ENCODE measurements around the gene SYNE2.
A peak's percentile ranks its signal among the peaks of the same experiment; 100 is the strongest.
"Not testable (repeated sequence)": the region's sequence is repeated elsewhere in the genome, so short reads cannot be mapped to it uniquely, and the experiment has no call there.

SYNE2 gene

GRCh38 chr14:64147126-64147790 lies 294.5 kb downstream of the SYNE2 start:
- DNase-seq: no peak

- DNase-seq: no peak
Measured at GRCh38 chr14:64149921-64150320, 297.1 kb downstream of the SYNE2 start.

- no peak for DNase-seq
Measured at GRCh38 chr14:64158608-64159007, 305.8 kb downstream of the SYNE2 start.

GRCh38 chr14:64159588-64159987 lies 306.8 kb downstream of the SYNE2 start:
- no peak for DNase-seq

GRCh38 chr14:64170181-64170580 lies 317.4 kb downstream of the SYNE2 start:
- DNase-seq: no peak

GRCh38 chr14:64174922-64175782 lies 322.3 kb downstream of the SYNE2 start:
- DNase-seq: no peak

GRCh38 chr14:64176330-64176729 lies 323.5 kb downstream of the SYNE2 start:
- no peak for DNase-seq

GRCh38 chr14:64178814-64179213 lies 326.0 kb downstream of the SYNE2 start:
- DNase-seq: no peak

GRCh38 chr14:64182908-64183307 lies 330.1 kb downstream of the SYNE2 start:
- DNase-seq: not testable (repeated sequence)

- DNase-seq: no peak
Measured at GRCh38 chr14:64184103-64184729, 331.4 kb downstream of the SYNE2 start.

- DNase-seq: no peak
Measured at GRCh38 chr14:64185184-64185583, 332.4 kb downstream of the SYNE2 start.

GRCh38 chr14:64186231-64187129 lies 333.7 kb downstream of the SYNE2 start:
- DNase-seq: no peak

GRCh38 chr14:64187331-64187730 lies 334.5 kb downstream of the SYNE2 start:
- no peak for DNase-seq

- DNase-seq: no peak
Measured at GRCh38 chr14:64190974-64191502, 338.2 kb downstream of the SYNE2 start.

- no peak for DNase-seq
Measured at GRCh38 chr14:64191756-64192155, 339.0 kb downstream of the SYNE2 start.

- no peak for DNase-seq
Measured at GRCh38 chr14:64193821-64194220, 341.0 kb downstream of the SYNE2 start.

- DNase-seq: no peak
Measured at GRCh38 chr14:64194404-64194803, 341.6 kb downstream of the SYNE2 start.

GRCh38 chr14:64195199-64195598 lies 342.4 kb downstream of the SYNE2 start:
- peak; percentile 29 for DNase-seq

GRCh38 chr14:64196056-64196455 lies 343.3 kb downstream of the SYNE2 start:
- no peak for DNase-seq

GRCh38 chr14:64196814-64197411 lies 344.1 kb downstream of the SYNE2 start:
- peak; percentile 18 for DNase-seq

GRCh38 chr14:64197996-64198395 lies 345.2 kb downstream of the SYNE2 start:
- DNase-seq: no peak

- DNase-seq: no peak
Measured at GRCh38 chr14:64198486-64198885, 345.7 kb downstream of the SYNE2 start.
